ENCODE data around the gene AP2S1.
A peak's percentile ranks its signal among the peaks of the same experiment; 100 is the strongest.
"Not testable (repeated sequence)": the region's sequence is repeated elsewhere in the genome, so short reads cannot be mapped to it uniquely, and the experiment has no call there.

The AP2S1 gene

DNA sequence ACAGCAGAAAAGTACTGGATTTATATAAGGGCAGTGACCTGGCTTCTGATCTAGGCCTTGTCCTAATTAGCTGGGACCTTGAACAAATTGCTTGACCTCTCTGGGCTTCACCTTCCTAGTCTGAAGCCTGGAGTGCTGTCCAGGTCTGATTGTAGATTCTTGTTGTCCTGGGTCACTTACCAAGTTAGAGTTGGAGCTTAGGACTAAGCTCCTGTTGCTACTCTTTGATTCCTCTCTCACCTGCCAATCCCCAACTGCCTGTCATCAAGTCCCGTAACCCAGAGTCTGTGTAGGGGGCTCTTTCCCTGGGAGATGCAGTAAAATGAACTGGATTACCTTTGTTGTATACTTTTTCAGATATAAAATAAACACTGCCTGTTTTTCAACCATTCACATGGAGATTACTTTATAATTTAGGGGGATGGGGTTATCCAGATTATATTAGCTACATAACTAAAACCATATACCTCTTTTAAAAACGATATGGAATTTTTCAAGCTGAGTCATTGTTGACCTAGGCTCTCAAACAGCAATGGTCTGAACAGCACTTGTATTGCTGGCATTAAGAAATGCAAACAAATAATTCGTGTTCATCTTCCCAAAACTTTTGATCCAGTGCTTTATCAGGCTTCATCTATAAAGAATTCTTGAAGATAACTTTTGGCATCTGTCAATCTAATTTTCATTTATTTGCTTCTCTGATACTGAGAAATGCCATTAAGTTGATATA, 15.9 kb upstream of the AP2S1 start:
- DNase-seq = no peak

GRCh38 chr19:46863818-46864629, 13.4 kb upstream of the AP2S1 start:
- DNase-seq = no peak

- DNase-seq = no peak
Measured at GRCh38 chr19:46862974-46863632, 12.5 kb upstream of the AP2S1 start.

DNA sequence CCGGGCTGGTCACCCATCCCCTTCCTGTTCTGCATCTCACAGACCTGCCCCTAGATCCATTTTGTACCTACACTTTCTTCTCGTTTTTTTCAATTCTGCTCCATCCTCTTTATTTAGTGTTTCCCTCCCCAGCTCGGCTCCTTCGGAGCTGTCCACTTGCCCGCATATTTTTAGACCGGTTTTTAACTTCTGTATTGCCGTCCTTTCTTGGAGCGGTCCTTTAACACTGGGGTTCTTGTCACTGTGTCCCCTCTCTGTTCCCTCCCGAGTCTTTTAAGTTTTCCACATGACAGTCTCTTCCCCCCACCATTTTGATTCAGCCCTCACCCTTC, 11.8 kb upstream of the AP2S1 start:
- no peak for DNase-seq

DNA sequence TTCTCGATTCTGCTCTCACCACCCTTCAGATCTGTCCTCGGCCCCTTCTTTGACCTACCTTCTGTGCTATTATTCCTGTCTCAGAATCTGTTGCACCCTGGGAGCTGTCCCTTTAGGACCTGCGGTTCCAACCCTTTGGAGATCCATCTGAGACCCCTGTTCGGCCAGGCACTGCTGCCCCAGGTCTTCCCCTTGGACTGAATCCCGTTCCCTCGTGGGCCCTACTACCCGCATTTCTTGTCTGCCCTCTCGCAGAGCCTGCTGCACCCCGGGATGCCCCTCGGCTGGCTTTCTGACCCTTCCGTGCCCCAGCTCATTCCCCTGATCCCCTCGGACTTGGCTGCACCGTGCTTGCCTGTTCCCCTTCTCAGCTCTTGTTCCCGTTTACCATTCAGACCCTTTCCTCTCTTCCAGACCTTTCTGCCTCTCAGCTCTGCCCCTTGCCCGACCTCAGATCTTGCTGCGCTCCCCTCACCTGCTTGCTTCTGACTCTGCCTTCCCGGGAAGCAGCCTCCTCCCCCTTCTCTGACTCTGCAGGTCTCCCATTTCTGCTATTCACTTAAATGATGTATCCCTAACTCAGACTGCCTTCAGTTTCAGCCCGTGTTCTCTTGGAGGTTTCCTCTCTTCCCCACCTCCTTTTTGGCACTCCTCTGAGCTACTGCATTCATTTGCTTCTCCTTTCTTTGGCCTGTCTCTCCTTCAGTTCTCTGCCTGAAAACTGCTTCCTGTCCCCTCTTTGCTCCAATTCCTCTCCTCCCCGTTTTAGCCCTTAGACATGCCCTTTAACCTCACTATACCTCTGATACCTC, 11.3 kb upstream of the AP2S1 start:
- DNase-seq = no peak

- no peak for DNase-seq
Measured at GRCh38 chr19:46860846-46861690, 10.4 kb upstream of the AP2S1 start, which contains the start of gene ARHGAP35. TSS of gene ARHGAP35 (plus strand) at chr19:46860997. CDS start at chr19:46918676, 57,679 bp downstream.

DNA sequence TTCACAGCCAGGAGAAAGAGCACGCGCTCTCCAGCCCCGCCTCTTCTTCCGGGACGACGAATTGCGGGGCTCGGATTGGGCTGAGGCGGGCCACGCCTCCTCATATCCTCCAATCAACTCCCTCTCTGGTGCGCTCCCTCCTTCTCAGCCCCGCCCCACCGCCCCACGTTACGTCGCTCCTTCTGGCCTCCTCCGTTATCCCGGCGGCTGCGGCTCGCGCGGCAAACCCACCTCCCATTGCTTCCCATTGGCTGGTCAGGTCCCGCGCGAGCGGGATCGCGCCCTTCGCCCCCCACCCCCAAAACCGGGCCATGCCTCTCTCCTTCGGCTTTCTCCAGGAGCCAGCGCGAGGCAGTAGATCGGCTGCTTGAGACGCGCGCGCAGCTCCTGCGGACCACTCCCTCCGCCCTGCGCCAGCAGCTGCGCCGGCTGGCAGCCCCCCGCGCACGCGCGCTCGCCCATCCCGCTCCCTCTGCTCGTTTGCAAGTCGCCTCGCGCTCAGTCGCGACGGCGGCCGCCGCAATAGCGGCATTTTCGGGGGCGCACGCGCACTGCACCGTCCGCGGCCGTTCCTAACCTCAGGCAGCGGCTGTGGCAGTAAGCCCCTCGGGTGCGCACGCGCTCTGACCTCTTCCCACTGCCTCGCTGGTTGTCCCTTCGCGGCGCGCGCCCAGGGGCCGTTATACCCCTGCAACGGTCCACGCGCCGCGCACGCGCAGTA, 9.6 kb upstream of the AP2S1 start:
- peak; percentile 99 for DNase-seq

- DNase-seq = peak; percentile 94
Measured at GRCh38 chr19:46859637-46860124, 9.0 kb upstream of the AP2S1 start.

DNA sequence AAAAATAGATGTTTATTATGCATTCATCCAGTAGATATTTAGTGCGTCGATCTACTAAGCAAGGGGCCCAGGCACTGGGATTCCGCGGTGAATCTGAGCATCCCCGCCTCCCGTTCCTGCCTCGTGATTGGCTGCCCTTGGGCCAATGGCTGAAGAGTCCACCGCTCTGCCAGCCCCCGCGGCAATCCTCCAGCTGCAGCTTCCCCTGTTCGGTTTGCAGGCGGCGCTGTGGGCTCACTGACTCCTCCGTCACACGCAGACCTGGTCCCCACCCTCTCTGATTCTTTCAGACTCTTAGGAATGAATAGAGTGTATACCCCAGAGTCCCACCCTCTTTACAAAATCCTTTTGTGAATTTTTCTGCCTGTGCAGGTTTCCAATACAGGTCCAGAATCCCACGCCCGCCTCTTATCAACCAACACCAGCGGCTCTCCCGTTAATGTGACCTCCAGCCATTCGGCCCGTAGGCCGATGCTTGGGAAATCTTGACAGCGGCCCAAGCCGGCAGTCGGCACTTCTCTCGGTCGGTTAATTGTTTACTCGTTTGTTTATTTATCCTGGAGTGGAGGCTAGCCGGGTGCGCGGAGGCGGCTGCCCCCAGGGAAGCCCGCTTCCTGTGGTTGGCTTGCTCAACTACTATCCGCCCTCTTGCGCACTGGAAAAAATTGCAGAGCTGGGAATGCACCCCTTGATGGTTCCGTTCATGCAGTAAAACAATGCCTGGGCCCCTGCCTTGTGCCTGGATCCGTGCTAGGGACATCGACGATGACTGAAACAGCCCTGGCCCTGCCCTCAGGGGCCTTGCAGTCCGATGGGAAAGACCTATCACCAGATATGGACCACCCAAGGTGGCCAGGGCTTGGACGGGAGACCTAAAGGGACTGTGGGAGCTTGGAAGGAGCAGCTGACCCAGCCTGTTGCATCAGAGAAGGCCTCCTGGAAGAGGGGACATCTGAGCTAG, 5.7 kb upstream of the AP2S1 start:
- DNase-seq = peak; percentile 92

- not testable (repeated sequence) for DNase-seq
Measured at GRCh38 chr19:46854698-46855097, 4.1 kb upstream of the AP2S1 start.

- no peak for DNase-seq
Measured at GRCh38 chr19:46852830-46853229, 2.2 kb upstream of the AP2S1 start.

GRCh38 chr19:46849610-46850009, 1.0 kb downstream of the AP2S1 start:
- DNase-seq = no peak

DNA sequence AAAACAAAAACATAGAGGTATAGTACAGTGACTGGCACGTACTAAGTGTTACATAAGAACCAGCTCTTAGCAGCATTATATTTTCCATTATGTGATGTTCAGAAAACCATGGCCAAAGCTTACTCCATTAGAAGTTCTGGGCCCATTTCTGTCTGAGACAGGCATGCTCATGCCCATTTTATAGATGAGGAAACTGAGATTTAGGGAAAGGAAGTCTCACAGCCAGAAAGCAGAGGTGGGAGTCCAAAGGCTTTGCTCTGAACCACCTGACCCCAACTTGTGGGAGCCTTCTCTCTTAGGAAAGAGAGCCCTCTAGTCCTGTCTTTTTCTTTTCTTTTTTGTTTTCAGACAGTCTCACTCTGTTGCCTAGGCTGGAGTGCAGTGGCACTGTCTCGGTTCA, 2.3 kb downstream of the AP2S1 start:
- no peak for DNase-seq

- no peak for DNase-seq
Measured at GRCh38 chr19:46847528-46847927, 3.1 kb downstream of the AP2S1 start.

DNA sequence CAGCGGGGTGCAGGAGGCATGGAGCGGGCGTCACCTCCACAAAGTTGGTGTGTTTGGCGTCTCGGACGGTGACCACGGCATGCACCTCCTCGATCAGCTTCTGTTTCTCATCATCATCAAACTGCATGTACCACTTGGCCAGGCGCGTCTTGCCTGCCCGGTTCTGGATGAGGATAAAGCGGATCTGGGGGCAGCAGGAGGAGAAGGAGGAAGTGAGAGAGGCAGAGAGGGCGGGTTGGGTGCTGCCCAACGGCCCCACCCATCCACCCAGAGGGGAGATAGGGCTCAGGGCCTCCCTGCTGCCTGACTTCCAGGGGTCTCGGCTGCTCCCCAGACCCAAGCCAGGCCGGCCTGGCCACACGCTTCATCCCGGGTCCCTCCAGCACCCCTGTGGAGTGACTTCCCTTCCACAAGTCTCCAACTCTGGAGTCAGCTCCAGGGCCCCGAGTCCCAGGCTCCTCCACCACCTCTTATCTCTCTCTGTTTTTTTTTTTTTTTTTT, 4.6 kb downstream of the AP2S1 start:
- DNase-seq = no peak

GRCh38 chr19:46844067-46844489, 6.6 kb downstream of the AP2S1 start:
- no peak for DNase-seq

- no peak for DNase-seq
Measured at GRCh38 chr19:46842791-46843190, 7.9 kb downstream of the AP2S1 start.

GRCh38 chr19:46841458-46842083, 9.1 kb downstream of the AP2S1 start:
- DNase-seq = no peak

DNA sequence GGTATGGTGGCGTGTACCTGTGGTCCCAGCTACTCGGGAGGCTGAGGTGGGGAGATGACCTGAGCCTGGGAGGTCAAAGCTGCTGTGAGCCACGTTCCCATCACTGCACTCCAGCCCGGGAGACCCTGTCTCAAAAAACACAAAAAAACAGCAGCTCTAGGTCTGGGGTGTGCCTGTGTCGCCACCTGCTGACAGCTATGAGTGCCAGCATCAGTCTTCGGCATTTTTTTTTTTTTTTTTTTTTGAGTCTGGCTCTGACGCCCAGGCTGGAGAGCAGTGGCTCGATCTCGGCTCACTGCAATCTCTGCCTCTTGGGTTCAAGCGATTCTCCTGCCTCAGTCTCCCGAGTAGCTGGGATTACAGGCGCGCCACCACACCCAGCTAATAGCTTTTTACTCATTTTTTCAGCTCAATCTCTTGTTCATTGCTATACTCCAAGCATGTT, 10.1 kb downstream of the AP2S1 start:
- DNase-seq = peak; percentile 78
